ENCODE measurements around the gene TTLL13.

DNA sequence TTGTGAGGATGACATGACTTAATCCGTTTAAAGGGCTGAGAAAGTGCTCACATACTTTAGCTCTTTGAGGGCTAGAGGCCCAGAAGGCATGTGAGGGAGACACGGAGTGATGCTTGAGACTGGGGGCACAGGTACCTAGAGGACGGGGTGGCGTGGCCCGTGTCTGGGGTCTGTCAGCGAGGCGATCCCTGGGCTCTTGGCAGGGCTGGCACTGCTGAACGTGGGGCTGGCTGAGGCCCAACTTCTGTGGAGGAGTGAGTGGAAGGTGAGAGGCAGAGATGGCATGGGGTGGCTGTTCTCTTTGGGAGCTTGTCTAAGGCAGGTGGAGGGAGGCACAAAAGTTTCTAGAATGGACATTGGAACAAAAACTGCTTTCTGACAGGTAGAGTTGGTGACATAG, 38.8 kb upstream of the TTLL13 start:
- TF ChIP-seq REST (IDR thresholded peaks at IDR 0.05; ENCODE audit: insufficient read depth in 1 of 2, low read depth in 2 of 2, low read length in 1 of 2) (no peak), POLR2AphosphoS5 (IDR thresholded peaks at IDR 0.05; ENCODE audit: low read depth, low read length) (peak; percentile 38; the same call in 1 of the 2 replicates)
- TF ChIP-seq, protein P1, sequence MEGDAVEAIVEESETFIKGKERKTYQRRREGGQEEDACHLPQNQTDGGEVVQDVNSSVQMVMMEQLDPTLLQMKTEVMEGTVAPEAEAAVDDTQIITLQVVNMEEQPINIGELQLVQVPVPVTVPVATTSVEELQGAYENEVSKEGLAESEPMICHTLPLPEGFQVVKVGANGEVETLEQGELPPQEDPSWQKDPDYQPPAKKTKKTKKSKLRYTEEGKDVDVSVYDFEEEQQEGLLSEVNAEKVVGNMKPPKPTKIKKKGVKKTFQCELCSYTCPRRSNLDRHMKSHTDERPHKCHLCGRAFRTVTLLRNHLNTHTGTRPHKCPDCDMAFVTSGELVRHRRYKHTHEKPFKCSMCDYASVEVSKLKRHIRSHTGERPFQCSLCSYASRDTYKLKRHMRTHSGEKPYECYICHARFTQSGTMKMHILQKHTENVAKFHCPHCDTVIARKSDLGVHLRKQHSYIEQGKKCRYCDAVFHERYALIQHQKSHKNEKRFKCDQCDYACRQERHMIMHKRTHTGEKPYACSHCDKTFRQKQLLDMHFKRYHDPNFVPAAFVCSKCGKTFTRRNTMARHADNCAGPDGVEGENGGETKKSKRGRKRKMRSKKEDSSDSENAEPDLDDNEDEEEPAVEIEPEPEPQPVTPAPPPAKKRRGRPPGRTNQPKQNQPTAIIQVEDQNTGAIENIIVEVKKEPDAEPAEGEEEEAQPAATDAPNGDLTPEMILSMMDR (IDR thresholded peaks at IDR 0.05), result no peak
